ENCODE results near the gene SDK1.
"Not testable (repeated sequence)": the region's sequence is repeated elsewhere in the genome, so short reads cannot be mapped to it uniquely, and the experiment has no call there.

SDK1 gene

DNA sequence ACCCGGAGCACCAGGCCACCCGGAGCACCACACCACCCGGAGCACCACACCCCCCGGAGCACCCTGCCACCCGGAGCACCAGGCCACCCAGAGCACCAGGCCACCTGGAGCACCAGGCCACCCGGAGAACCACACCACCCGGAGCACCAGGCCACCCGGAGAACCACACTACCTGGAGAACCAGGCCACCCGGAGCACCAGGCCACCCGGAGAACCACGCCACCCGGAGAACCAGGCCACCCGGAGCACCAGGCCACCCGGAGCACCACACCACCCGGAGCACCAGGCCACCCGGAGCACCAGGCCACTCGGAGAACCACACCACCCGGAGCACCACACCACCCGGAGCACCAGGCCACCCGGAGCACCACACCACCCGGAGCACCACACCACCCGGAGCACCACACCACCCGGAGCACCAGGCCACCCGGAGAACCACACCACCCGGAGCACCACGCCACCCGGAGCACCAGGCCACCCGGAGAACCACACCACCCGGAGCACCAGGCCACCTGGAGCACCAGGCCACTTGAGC is 916.1 kb downstream of the SDK1 start:
- DNase-seq = not testable (repeated sequence)

DNA sequence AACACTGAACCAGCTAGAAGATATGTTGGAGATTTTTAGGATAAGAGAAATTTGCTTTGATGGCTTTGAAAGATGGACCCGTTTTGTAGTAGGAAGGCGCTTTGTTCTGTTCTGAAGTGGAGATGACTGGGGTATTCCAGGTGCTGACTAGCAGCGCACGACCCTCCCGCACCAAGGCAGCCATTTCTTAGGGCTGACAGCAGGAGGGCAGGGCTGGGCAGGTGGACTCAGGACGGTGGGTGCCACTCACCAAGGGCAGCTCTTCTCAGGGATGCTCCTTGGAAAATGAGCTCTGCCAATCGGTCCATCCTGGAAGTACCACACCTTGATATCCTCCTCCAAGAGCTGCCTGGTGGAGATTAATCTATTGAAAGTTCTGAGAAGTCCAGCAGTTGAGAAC is 917.4 kb downstream of the SDK1 start:
- no peak for DNase-seq

DNA sequence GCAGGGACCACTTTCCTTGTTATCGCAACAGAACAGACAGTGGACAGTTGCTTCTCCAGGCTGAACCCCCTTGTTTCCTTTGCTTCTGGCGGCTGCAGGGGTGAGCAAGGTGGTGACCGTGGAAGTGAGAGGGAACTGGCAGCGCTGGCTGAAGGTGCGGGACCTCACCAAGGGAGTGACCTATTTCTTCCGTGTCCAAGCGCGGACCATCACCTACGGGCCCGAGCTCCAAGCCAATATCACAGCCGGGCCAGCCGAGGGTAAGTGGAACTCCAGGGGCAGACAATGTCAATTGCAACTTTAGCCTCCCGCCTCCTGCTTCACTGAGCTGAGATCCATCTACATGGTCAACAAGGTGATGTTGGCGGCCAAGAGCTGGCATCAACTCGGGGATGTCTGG is 919.0 kb downstream of the SDK1 start:
- DNase-seq = no peak

DNA sequence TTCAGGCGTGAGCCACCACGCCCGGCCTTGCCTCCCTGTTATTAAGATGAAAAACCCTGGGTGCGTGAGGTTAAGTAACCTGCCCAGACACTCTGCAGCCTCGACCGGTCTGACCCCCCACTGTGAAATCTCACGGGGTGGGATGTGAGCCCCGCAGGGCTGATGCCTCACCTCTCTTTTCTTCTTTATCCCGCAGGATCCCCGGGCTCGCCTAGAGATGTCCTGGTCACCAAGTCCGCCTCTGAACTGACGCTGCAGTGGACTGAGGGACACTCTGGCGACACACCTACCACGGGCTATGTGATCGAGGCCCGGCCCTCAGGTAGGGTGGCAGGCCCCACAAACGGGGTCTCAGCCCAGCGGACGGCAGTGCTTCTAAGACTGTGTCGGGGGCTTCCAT is 920.0 kb downstream of the SDK1 start:
- no peak for DNase-seq

GRCh38 chr7:4222676-4223075 is 921.6 kb downstream of the SDK1 start:
- DNase-seq = no peak

DNA sequence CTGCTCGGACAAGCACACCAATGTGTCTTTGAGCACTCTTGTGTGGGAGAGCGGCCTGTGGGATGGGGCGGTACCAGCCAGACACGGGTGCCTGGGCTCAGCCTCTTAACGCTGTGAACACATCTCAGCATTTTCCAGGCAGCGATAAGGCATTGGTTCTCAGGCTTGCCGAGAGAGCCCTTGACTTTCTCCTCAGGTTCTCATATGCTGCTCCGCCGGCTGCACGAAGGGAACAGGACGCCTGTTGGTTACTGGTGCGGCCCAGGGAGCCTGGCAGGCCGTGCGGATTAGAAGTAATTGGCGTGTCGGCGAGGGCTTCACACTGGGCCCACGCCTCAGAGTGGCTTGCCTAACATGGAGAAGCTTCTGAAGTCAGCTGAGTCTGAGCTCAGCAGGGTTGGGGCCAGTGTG is 924.3 kb downstream of the SDK1 start:
- no peak for DNase-seq

DNA sequence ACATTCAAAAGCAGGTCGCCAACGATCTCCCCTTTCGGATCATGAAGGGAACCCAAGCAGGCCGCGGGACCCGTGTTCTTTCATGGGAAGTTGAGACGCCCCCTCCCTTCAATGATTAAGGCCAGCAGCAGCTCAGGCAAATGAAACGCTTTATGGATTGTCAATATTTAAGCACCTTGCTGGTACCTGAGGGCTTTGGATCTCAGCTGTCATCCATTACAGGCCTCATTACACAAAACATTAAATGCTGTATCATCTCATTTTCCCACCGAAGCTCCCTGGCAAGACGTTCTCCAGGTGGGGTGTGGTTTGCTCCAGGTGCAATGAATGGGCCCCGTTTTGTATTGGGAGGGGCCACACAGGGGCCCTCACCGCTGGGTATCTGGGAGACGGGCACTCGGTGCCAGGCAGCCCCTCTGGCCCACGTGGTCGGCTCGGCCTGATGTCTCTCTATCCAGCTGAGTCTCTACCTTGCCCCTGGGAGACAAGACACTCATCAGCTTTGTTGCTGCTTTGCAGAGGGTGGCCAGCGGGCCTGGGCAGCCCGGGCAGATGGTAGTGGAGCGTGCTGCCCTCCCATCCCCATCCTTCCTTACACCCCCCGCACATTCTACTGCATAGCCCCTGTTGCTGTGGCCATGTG is 925.0 kb downstream of the SDK1 start:
- no peak for DNase-seq

- DNase-seq = no peak
Measured at GRCh38 chr7:4226524-4226882, 925.5 kb downstream of the SDK1 start.

GRCh38 chr7:4227105-4228010 is 926.3 kb downstream of the SDK1 start:
- no peak for DNase-seq

DNA sequence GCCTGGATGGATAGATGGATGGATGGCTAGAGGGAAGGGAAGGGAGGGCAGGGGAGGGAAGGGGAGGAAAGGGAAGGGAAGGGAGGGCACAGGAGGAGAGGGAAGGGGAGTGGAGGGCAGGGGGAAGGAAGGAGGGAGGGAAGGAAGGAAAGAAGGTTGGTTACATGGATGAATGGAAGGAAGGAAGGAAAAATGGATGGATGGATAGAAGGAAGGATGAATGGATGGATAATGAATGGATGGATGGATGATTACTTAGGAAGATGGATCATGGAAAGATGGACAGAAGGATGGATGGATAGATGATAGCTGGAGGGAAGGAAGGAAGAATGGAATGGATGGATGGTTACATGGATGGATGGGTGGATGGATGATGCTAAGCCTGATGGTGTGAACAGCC is 929.3 kb downstream of the SDK1 start:
- no peak for DNase-seq

- no peak for DNase-seq
Measured at GRCh38 chr7:4233146-4233545, 932.1 kb downstream of the SDK1 start.

DNA sequence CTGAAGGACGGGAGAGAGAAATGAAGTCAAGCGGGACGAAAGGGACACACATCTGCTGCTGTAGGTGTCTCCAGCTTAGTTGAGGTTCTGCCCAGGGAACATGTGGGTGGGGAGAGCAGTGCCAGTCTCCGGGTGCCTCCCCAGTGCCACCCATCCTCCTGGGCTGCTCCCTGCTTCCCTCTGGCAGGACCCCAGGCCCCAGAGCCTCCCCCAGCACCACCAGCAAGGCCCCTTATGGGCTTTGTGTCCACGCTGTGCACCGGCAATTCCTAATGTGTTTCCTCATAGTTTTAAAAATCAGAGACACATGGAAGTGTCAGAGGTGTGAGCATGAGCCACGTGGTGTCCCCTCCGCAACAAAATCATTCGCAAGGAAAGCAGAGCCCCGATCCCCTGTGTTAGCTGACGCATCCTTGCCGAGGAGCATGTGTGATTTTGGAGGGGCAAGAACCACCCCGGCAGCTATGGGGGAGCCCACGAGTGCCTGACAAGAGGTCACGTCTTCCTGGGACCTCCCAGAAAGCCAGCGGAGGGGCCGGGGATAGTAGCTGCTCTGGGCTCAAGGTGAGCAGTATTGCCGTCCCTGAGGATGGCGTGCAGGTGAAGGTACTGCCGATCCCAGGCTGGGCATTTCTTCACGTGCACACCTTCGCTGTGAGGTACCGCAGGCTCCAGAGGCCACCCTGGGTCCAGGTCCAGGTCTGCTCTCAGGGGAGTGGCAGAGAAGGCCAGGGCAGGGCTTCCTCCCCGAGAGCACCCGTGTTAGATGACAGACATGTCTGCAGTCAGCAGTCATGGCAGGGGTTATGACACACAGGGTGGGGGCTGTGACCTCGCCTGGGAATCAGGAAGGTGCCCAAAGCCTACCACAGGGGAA is 932.8 kb downstream of the SDK1 start:
- no peak for DNase-seq

DNA sequence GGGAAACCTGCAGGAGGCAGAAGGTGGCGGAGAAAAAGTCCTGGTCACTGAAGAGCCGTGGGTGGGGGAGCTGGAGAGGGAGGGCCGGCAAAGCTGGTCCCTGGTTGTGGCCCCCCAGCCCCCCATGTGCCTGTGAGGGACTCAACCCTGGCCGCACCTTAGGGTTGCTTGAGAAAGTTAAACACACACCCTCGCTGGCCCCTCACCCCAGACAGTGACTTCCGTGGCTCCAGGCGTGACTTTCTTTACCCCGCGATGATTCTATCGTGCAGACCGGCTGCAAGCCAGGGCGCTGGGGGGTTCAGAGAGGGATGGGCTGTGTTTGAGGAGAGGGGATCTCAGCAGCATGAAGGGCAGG is 933.4 kb downstream of the SDK1 start:
- no peak for DNase-seq

GRCh38 chr7:4234886-4235285 is 933.8 kb downstream of the SDK1 start:
- no peak for DNase-seq

GRCh38 chr7:4235596-4235995 is 934.5 kb downstream of the SDK1 start:
- no peak for DNase-seq

DNA sequence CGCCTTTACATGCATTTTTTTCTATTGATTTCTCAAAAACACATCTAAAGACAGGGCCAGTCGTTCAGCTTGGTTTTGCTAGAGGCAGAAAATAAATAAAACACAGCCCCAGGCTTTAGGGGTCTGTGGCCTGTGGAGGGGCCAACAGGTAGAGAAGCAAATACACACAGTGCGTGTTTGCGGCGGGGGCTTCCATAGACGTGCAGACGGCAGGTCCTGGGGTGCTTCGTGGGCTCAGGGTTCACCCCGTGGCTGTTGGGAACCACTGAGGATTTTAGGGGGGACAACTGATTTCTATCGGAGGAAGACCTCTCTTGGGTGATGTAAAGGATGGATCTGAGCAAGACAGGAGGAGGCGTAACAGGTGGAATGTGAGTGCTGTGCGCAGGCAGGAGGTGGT is 935.3 kb downstream of the SDK1 start:
- no peak for DNase-seq

DNA sequence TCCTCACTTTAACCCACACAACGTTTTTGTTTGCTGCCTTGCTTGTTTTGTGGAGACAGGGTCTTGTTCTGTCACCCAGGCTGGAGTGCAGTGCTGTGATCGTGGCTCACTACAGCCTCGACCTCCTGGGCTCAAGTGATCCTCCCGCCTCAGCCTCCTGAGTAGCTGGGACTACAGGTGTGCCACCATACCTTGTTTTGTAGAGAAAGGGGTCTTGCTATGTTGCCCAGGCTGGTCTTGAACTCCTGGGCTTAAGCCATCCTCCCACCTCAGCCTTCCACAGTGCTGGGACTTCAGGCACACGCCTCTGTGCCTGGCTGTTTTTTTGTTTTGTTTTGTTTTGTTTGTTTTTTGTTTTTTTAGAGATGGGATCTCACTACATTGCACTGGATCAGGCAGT is 935.8 kb downstream of the SDK1 start:
- DNase-seq = not testable (repeated sequence)

GRCh38 chr7:4237296-4238235 is 936.5 kb downstream of the SDK1 start:
- no peak for DNase-seq

DNA sequence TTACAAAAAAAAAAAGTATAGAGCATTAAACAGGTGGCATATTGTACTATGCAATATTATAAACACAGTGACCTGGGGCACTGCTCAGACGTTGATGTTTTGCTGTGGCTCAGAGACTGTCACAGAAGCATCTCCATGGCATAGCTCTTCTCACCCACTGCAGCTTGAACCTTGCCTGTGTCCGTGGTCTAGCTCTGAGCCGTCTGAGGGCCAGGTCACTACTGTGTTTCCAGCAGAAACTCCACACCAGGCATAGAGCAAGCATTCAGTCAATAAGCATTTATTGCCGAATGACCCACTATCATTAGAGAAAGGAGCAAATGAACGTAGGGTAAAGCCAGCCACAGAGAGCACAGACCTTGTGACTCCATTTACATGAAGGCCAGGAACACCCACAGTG is 937.8 kb downstream of the SDK1 start:
- DNase-seq = no peak

DNA sequence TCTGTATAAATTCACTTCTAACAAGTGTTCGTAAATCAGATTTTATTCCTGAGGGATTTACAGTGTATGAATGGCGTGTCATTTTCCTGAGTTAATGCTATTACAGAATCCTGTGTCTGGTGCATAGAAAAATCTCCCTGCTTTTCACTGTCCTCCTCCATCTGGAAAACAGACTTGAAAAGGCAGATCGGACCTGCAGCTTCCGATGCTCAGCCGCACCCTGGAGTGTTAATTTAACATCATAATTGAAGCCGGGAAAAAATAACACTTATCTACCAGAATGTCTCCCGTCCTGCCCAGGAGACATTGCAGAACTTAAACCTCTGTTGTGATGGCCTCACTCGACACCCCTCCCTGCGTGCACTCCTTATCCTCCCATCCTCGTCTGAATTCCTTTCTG is 939.0 kb downstream of the SDK1 start:
- DNase-seq = no peak

GRCh38 chr7:4240520-4241303 is 939.7 kb downstream of the SDK1 start:
- DNase-seq = no peak

DNA sequence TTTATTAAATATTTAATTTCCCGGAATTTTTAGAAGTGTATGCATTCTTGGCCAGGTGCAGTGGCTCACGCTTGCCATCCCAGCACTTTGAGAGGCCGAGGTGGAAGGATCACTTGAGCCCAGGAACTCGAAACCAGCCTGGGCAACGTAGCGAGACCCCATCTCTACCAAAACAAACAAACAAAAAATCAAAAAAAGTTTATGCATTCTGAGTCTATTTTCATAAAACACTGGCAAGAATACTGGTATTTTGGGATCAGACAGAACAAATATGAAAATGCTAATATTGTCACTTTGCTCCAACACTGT is 940.2 kb downstream of the SDK1 start:
- DNase-seq = no peak

Data from cerebellar nuclear complex (tissue), 1 donor.